ENCODE results near the gene PALLD.

PALLD gene

DNA sequence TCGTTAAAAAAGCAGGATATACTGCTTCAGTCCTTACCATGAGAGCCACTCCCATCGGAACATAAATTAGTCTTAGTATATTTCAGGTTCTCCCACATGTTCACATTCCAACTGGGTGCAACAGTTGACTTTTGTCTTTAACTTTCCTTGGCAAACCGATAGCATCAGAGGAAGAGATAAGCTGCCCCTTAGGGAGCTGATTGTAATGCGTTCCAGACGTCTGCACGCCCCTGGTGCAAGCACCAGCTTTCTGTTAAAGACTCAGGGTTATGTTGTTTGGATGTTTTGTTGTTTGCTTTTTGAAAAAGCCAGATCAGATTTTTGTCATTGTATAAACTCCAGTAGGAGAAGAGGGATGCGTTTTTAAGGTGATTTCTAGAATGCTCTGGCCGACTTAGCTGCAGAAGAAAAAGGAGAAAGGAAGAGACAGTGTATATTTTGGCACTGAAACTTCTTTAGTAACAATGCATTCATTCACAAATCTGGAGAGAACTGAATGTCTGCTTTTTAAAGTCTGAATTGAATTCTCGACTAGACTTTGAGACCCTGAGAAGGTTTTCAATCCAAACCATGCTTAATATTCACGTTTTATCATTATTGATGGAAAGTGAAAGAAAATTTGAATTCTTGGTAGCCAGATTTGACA lies 352.3 kb downstream of the PALLD start:
- TF ChIP-seq, protein P1, sequence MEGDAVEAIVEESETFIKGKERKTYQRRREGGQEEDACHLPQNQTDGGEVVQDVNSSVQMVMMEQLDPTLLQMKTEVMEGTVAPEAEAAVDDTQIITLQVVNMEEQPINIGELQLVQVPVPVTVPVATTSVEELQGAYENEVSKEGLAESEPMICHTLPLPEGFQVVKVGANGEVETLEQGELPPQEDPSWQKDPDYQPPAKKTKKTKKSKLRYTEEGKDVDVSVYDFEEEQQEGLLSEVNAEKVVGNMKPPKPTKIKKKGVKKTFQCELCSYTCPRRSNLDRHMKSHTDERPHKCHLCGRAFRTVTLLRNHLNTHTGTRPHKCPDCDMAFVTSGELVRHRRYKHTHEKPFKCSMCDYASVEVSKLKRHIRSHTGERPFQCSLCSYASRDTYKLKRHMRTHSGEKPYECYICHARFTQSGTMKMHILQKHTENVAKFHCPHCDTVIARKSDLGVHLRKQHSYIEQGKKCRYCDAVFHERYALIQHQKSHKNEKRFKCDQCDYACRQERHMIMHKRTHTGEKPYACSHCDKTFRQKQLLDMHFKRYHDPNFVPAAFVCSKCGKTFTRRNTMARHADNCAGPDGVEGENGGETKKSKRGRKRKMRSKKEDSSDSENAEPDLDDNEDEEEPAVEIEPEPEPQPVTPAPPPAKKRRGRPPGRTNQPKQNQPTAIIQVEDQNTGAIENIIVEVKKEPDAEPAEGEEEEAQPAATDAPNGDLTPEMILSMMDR (IDR thresholded peaks at IDR 0.05; ENCODE audit: borderline replicate concordance, extremely low read depth, low read length, poor library complexity, severe bottlenecking) = no peak
- TF ChIP-seq EZH2 (IDR thresholded peaks at IDR 0.05; ENCODE audit: borderline replicate concordance, low read depth, low read length, severe bottlenecking) = no peak
- Histone ChIP-seq H3K4me2 (ENCODE audit: insufficient read depth, low read length) (peak overlapping the region; percentile 55), H3K4me1 (ENCODE audit: insufficient read depth, low read length) (peaks cover 47% of the 10 kb centered on the region), H3K9me3 (ENCODE audit: insufficient read depth, low read length, severe bottlenecking) (no peaks in the 10 kb centered on the region), H4K20me1 (ENCODE audit: insufficient read depth, low read length) (no peaks in the 10 kb centered on the region), H3K79me2 (ENCODE audit: insufficient read depth, low read length) (no peaks in the 10 kb centered on the region), H3K4me3 (ENCODE audit: low read depth in 1 of 2, low read length in 2 of 2) (no peak overlapping the region), H3K36me3 (ENCODE audit: insufficient read depth, low read length) (no peaks in the 10 kb centered on the region), H3K9ac (ENCODE audit: low read depth, low read length) (peak overlapping the region; percentile 38), H3K27me3 (ENCODE audit: insufficient read depth, low read length, poor library complexity) (no peaks in the 10 kb centered on the region), H3K27ac (ENCODE audit: low read length) (peak overlapping the region; percentile 58), H2AFZ (ENCODE audit: low read depth, low read length) (peak overlapping the region; percentile 40)
- ATAC-seq (ENCODE audit: insufficient read depth, low read depth) = no peak
- DNase-seq = no peak

DNA sequence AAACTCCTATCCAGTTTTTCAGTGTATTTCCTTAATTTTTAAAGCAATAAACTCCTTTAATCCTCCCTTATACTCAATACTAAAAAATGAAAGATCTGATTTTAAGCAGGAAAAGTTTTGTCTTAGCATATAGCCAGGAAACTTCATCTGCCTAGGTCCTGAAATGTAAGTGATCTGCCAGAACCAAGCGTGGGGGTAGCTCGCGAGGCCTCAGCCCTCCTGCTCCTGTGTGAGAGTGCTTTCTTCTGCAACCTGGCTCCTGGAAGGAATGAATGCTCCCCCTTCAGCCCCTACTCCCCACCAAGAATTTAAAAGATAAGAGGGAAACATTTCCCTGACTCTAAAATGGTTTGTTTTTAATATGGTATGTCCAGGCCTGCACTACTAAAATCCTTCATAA lies 353.1 kb downstream of the PALLD start:
- peak overlapping the region; percentile 23; the same call in 1 of the 2 replicates for H3K27ac ChIP-seq (ENCODE audit: low read length)
- H2AFZ ChIP-seq (ENCODE audit: low read depth, low read length) = no peak overlapping the region
- H3K4me1 ChIP-seq (ENCODE audit: insufficient read depth, low read length) = peaks cover 47% of the 10 kb centered on the region
- no peaks in the 10 kb centered on the region for H4K20me1 ChIP-seq (ENCODE audit: insufficient read depth, low read length)
- DNase-seq = no peak
- no peaks in the 10 kb centered on the region for H3K27me3 ChIP-seq (ENCODE audit: insufficient read depth, low read length, poor library complexity)
- ATAC-seq (ENCODE audit: insufficient read depth, low read depth) = no peak
- no peaks in the 10 kb centered on the region for H3K9me3 ChIP-seq (ENCODE audit: insufficient read depth, low read length, severe bottlenecking)
- H3K9ac ChIP-seq (ENCODE audit: low read depth, low read length) = no peak overlapping the region
- no peak overlapping the region for H3K4me2 ChIP-seq (ENCODE audit: insufficient read depth, low read length)
- H3K36me3 ChIP-seq (ENCODE audit: insufficient read depth, low read length) = no peaks in the 10 kb centered on the region
- no peaks in the 10 kb centered on the region for H3K79me2 ChIP-seq (ENCODE audit: insufficient read depth, low read length)
- no peak for TF ChIP-seq EZH2 (IDR thresholded peaks at IDR 0.05; ENCODE audit: borderline replicate concordance, low read depth, low read length, severe bottlenecking)
- TF ChIP-seq, protein P1 (IDR thresholded peaks at IDR 0.05; ENCODE audit: borderline replicate concordance, extremely low read depth, low read length, poor library complexity, severe bottlenecking) = no peak
- no peak overlapping the region for H3K4me3 ChIP-seq (ENCODE audit: low read depth in 1 of 2, low read length in 2 of 2)

DNA sequence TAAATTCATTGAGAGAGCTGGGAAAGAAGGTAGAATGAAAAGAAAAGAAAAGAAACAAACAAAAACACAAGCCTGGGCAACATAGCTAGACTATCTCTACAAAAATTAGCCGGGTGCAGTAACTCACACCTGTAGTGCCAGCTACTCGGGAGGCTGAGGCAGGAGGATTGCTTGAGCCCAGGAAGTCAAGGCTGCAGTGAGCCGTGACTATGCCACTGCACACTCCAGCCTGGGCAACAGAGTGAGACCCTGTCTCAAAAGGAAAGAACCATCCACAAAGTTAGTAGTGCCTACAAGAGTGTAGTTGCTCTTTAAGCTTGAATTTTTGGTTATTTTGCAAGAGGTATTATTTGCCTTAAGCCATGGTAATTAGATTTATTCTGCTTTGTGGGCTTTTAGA lies 355.5 kb downstream of the PALLD start:
- Histone ChIP-seq H3K79me2 (ENCODE audit: insufficient read depth, low read length) (no peaks in the 10 kb centered on the region), H3K9ac (ENCODE audit: low read depth, low read length) (no peak overlapping the region), H3K4me3 (ENCODE audit: low read depth in 1 of 2, low read length in 2 of 2) (no peak overlapping the region), H3K36me3 (ENCODE audit: insufficient read depth, low read length) (no peaks in the 10 kb centered on the region), H3K27ac (ENCODE audit: low read length) (no peak overlapping the region; the same call in 1 of the 2 replicates), H3K9me3 (ENCODE audit: insufficient read depth, low read length, severe bottlenecking) (no peaks in the 10 kb centered on the region), H3K4me2 (ENCODE audit: insufficient read depth, low read length) (no peak overlapping the region), H2AFZ (ENCODE audit: low read depth, low read length) (no peak overlapping the region), H3K4me1 (ENCODE audit: insufficient read depth, low read length) (peaks cover 60% of the 10 kb centered on the region), H4K20me1 (ENCODE audit: insufficient read depth, low read length) (no peaks in the 10 kb centered on the region), H3K27me3 (ENCODE audit: insufficient read depth, low read length, poor library complexity) (no peaks in the 10 kb centered on the region)
- DNase-seq (no peak), ATAC-seq (ENCODE audit: insufficient read depth, low read depth) (no peak)
- TF ChIP-seq, protein P1 (IDR thresholded peaks at IDR 0.05; ENCODE audit: borderline replicate concordance, extremely low read depth, low read length, poor library complexity, severe bottlenecking) = no peak
- TF ChIP-seq EZH2 (IDR thresholded peaks at IDR 0.05; ENCODE audit: borderline replicate concordance, low read depth, low read length, severe bottlenecking) = no peak
